BJ (cell line): ENCODE results near the gene GREB1. TPM values are rescaled to one million over a fixed set of nuclear protein-coding genes. Genes with fewer than 3 reads are reported as not detected.

Source experiments
- CTCF ChIA-PET: fragments of 350-600 bp; formaldehyde crosslinking; extraction: SDS; loops from one replicate; lab custom pipeline; 2021; ENCODE audit warnings: antibody characterized with exemption, inconsistent platforms; lab: Yijun Ruan, JAX
- POLR2A ChIA-PET: fragments of 300-600 bp; sonication (Branson Sonifier 250); formaldehyde crosslinking; extraction: SDS; loops from one replicate; lab custom pipeline; 2021; ENCODE audit warnings: antibody characterized with exemption; lab: Charles Lee
- DNase-seq: peaks from one replicate; pipeline ENCODE4 v3.0.0-alpha.2; 2011; ENCODE audit warnings: low read depth
- H3K27me3 ChIP-seq: 2 replicates; pipeline ENCODE4 v1.6.0; 2011; ENCODE audit warnings: low read length; ENCODE audit not compliant: control insufficient read depth, insufficient read depth
- H3K36me3 ChIP-seq: 2 replicates; pipeline ENCODE4 v1.5.1; 2011; ENCODE audit warnings: low read length; ENCODE audit not compliant: control insufficient read depth, insufficient read depth
- H3K4me3 ChIP-seq: 2 replicates; pipeline ENCODE4 v1.5.1; 2011; ENCODE audit warnings: low read depth, mild to moderate bottlenecking, control low read depth, low read length
- CTCF ChIP-seq: IDR thresholded peaks from 2 replicates; pipeline ENCODE4 v1.5.1; 2011; ENCODE audit warnings: low read depth, mild to moderate bottlenecking, control low read depth, inconsistent platforms, low read length, moderate library complexity; ENCODE audit not compliant: insufficient read depth
- polyA plus RNA-seq: library from polyadenylated mRNA; depleted of rRNA; stranded (reverse); fragments of >200 nt; gene quantifications from 2 replicates; pipeline ENCODE4 v1.2.3, GENCODE V29; 2011

The GREB1 gene
- polyA plus RNA-seq, 1 experiment, result not detected

GRCh38 chr2:11618708-11619062 is 84.8 kb downstream of the GREB1 start:
- H3K27me3 ChIP-seq, result no peaks in the 10 kb centered on the region
- TF ChIP-seq CTCF, result no peak
- no peak for DNase-seq
- no peak overlapping the region for H3K4me3 ChIP-seq
- H3K36me3 ChIP-seq, result no peaks in the 10 kb centered on the region
- ChIA-PET CTCF (no interaction called here), POLR2A (no interaction called here)

DNA sequence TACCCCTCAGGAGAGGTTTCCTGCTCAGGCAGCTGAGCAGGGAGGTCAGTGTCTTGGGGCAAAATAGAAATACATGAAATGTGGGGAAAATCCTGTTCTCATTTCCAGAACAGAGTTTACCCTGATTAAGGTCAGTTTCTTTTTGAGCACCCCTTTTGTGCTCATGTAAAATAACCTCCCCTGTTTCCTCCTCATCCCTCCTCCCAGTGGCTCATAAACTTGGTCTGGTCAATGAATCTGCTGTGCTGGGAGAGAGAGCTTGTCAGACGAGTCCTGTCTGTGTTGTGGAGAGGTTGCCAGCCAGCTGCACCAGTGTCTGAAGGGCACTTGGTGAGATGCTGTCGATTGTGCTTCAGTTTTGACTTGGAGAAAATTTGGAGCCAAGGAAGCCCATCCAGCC is 87.6 kb downstream of the GREB1 start:
- DNase-seq, result no peak
- ChIA-PET CTCF (interaction anchor here (1.2 to 1.5 kb wide), 2 partner anchors 38 to 40 kb away, joined by 3 to 4 read pairs; no protein-coding TSS in a partner anchor), POLR2A (no interaction called here)

GRCh38 chr2:11622611-11623010 is 88.8 kb downstream of the GREB1 start:
- DNase-seq, result no peak

More for the DNA sequence above, 87.6 kb downstream of the GREB1 start:
- no peak for TF ChIP-seq CTCF
- no peak overlapping the region for H3K4me3 ChIP-seq
- no peaks in the 10 kb centered on the region for H3K27me3 ChIP-seq
- no peaks in the 10 kb centered on the region for H3K36me3 ChIP-seq

GRCh38 chr2:11624893-11625292 is 91.0 kb downstream of the GREB1 start:
- H3K4me3 ChIP-seq, result no peak overlapping the region
- no peaks in the 10 kb centered on the region; the same call in 1 of the 2 replicates for H3K27me3 ChIP-seq
- no peak for TF ChIP-seq CTCF
- ChIA-PET CTCF (interaction anchor here (1.0 kb wide), 1 partner anchor 15 kb away, joined by 4 read pairs; no protein-coding TSS in a partner anchor), POLR2A (no interaction called here)
- DNase-seq, result no peak
- no peaks in the 10 kb centered on the region for H3K36me3 ChIP-seq

More at GRCh38 chr2:11622611-11623010, 88.8 kb downstream of the GREB1 start:
- H3K4me3 ChIP-seq, result no peak overlapping the region
- ChIA-PET POLR2A (no interaction called here), CTCF (interaction anchor here (1.5 kb wide), 1 partner anchor 39 kb away, joined by 4 read pairs; no protein-coding TSS in a partner anchor)
- no peaks in the 10 kb centered on the region for H3K36me3 ChIP-seq
- TF ChIP-seq CTCF, result no peak
- no peaks in the 10 kb centered on the region for H3K27me3 ChIP-seq

- no peak for TF ChIP-seq CTCF
- Histone ChIP-seq H3K27me3 (no peaks in the 10 kb centered on the region; the same call in 1 of the 2 replicates), H3K36me3 (no peaks in the 10 kb centered on the region), H3K4me3 (no peak overlapping the region)
- ChIA-PET POLR2A (no interaction called here), CTCF (no interaction called here)
- DNase-seq, result no peak
Measured at GRCh38 chr2:11625671-11626070, 91.8 kb downstream of the GREB1 start.
